B cell (primary cell): ENCODE data around the gene CLEC7A. TPM values are rescaled to one million over a fixed set of nuclear protein-coding genes. Genes with fewer than 3 reads are reported as not detected.

Experiments
- ATAC-seq: fragments of 200-7000 bp; cut with Tn5 transposase; one replicate; pipeline ENCODE4 v1.10.0; 2021; ENCODE audit warnings: low read depth, mild to moderate bottlenecking, moderate number of reproducible peaks, moderate library complexity
- CTCF ChIA-PET: fragments of 350-600 bp; sonication (Branson Sonifier 250); formaldehyde crosslinking; loops from one replicate; lab custom pipeline; 2021; ENCODE audit warnings: antibody characterized with exemption, inconsistent platforms; lab: Charles Lee
- POLR2A ChIA-PET: fragments of 350-600 bp; sonication (Branson Sonifier 250); formaldehyde crosslinking; loops from one replicate; lab custom pipeline; 2021; ENCODE audit warnings: antibody characterized with exemption; lab: Charles Lee
- DNase-seq: peaks from one replicate; pipeline ENCODE4 v3.0.0; 2013
- H2AFZ ChIP-seq: 2 replicates; pipeline ENCODE4 v1.6.1; 2012; ENCODE audit warnings: mild to moderate bottlenecking, low read depth, low read length; ENCODE audit not compliant: insufficient read depth, poor library complexity, severe bottlenecking
- H3K27ac ChIP-seq, 2 donors: 1 replicate in 1 of 2; 2 replicates in 1 of 2; pipeline ENCODE4 v1.5.1; 2012 to 2013; ENCODE audit warnings: low read length in 2 of 2, mild to moderate bottlenecking in 2 of 2, moderate library complexity in 1 of 2
- H3K27me3 ChIP-seq, 4 experiments: fragments of 200-600 bp in 1 of 4; sonication (generic) in 1 of 4; replicated peaks in 1 of 4; 1 replicate in 2 of 4; 2 replicates in 2 of 4; pipeline versions ENCODE4 v1.6.1 to v1.7.0; 2013 to 2016; ENCODE audit warnings: low read length in 3 of 4, mild to moderate bottlenecking in 2 of 4, mixed read lengths in 1 of 4, moderate library complexity in 1 of 4; ENCODE audit not compliant: insufficient read depth in 4 of 4, control insufficient read depth in 3 of 4; ENCODE audit errors: control extremely low read depth in 1 of 4
- H3K36me3 ChIP-seq, 2 experiments: replicated peaks in 1 of 2; 1 replicate in 1 of 2; 2 replicates in 1 of 2; pipeline versions ENCODE4 v1.6.1 to v1.7.1; 2013; ENCODE audit warnings: low read length in 1 of 2; ENCODE audit not compliant: insufficient read depth in 2 of 2, control insufficient read depth in 1 of 2; ENCODE audit errors: control extremely low read depth in 1 of 2, extremely low read depth in 1 of 2
- H3K4me1 ChIP-seq, 2 donors: fragments of 200-600 bp in 1 of 2; sonication (generic) in 1 of 2; 1 replicate in 1 of 2; 2 replicates in 1 of 2; pipeline versions ENCODE4 v1.5.1 to v1.6.1; 2013 to 2017; ENCODE audit warnings: low read length in 2 of 2; ENCODE audit not compliant: control insufficient read depth in 2 of 2, insufficient read depth in 2 of 2
- H3K4me2 ChIP-seq: replicated peaks from 2 replicates; pipeline ENCODE3; 2012; ENCODE audit warnings: mild to moderate bottlenecking, low read depth, low read length; ENCODE audit not compliant: poor library complexity, severe bottlenecking
- H3K4me3 ChIP-seq, 5 experiments: fragments of 200-600 bp in 1 of 5; sonication (generic) in 1 of 5; 1 replicate in 3 of 5; 2 replicates in 2 of 5; pipeline versions ENCODE4 v1.5.1 to v1.7.0; 2011 to 2016; ENCODE audit warnings: low read length in 4 of 5, mild to moderate bottlenecking in 4 of 5, low read depth in 2 of 5, control low read depth in 1 of 5, moderate library complexity in 1 of 5; ENCODE audit not compliant: insufficient read depth in 1 of 5; ENCODE audit errors: control extremely low read depth in 1 of 5, extremely low read depth in 1 of 5
- H3K79me2 ChIP-seq: fragments of 200-600 bp; sonication (generic); one replicate; pipeline ENCODE4 v1.6.0; 2016; ENCODE audit warnings: low read length; ENCODE audit not compliant: control insufficient read depth, insufficient read depth
- H3K9ac ChIP-seq: fragments of 200-600 bp; sonication (generic); 2 replicates; pipeline ENCODE4 v1.6.1; 2017; ENCODE audit warnings: mild to moderate bottlenecking, low read length, moderate library complexity
- H3K9me3 ChIP-seq, 3 donors: one replicate each; pipeline versions ENCODE4 v1.6.1 to v1.7.1; 2013; ENCODE audit warnings: low read length in 2 of 3; ENCODE audit not compliant: control insufficient read depth in 2 of 3, insufficient read depth in 1 of 3; ENCODE audit errors: control extremely low read depth in 1 of 3
- H4K20me1 ChIP-seq: 2 replicates; pipeline ENCODE4 v1.6.0; 2012; ENCODE audit warnings: mild to moderate bottlenecking, low read length; ENCODE audit not compliant: insufficient read depth, control insufficient read depth, poor library complexity, severe bottlenecking
- H3K27ac Mint-ChIP-seq: one replicate; pipeline ENCODE4 v1.8.0; 2021; ENCODE audit warnings: mixed read lengths
- H3K27me3 Mint-ChIP-seq: one replicate; pipeline ENCODE4 v1.8.0; 2021; ENCODE audit warnings: mixed read lengths
- H3K4me1 Mint-ChIP-seq: one replicate; pipeline ENCODE4 v1.8.0; 2021; ENCODE audit warnings: mixed read lengths
- H3K4me3 Mint-ChIP-seq: one replicate; pipeline ENCODE4 v1.8.0; 2021; ENCODE audit warnings: mixed read lengths
- H3K9me3 Mint-ChIP-seq: one replicate; pipeline ENCODE4 v1.8.0; 2022; ENCODE audit warnings: mixed read lengths; ENCODE audit not compliant: insufficient read depth
- EZH2 ChIP-seq: IDR thresholded peaks from 2 replicates; pipeline ENCODE4 v1.6.1; 2012; ENCODE audit warnings: borderline replicate concordance, low read depth, mild to moderate bottlenecking, moderate library complexity, low read length; ENCODE audit not compliant: insufficient read depth, poor library complexity, severe bottlenecking
- WGBS: methylation state at CpG from one replicate; pipeline ENCODE4 v1.1.5; 2013; ENCODE audit warnings: missing lambda C conversion rate; ENCODE audit not compliant: insufficient coverage; 5-methylcytosine and 5-hydroxymethylcytosine counted together
- intact Hi-C: fragments of 100-400 bp; cut with micrococcal nuclease; formaldehyde crosslinking; loops from one replicate; pipeline ENCODE4 v1.10.0; 2022
- polyA plus RNA-seq: library from polyadenylated mRNA; depleted of rRNA; stranded (reverse); fragments of >200 nt; gene quantifications from 2 replicates; pipeline ENCODE4 v1.2.3, GENCODE V29; 2012
- total RNA-seq, 2 donors: library from RNA; stranded (reverse); fragments of 120-200 nt in 1 of 2; gene quantifications; 1 replicate in 1 of 2; 2 replicates in 1 of 2; pipeline versions ENCODE4 v1.2.3 to v1.2.4, GENCODE V29; 2013 to 2022
- TF ChIP-seq, protein P1 (sequence below): fragments of 200-600 bp; IDR thresholded peaks from one replicate; pipeline ENCODE4 v1.8.0; 2022; ENCODE audit warnings: antibody characterized with exemption, mild to moderate bottlenecking

The CLEC7A gene
- total and polyA plus RNA-seq, 2 donors (not counting 1 experiment from before 2014, with no cell fraction given), result 0.67 to 2.4 TPM

DNA sequence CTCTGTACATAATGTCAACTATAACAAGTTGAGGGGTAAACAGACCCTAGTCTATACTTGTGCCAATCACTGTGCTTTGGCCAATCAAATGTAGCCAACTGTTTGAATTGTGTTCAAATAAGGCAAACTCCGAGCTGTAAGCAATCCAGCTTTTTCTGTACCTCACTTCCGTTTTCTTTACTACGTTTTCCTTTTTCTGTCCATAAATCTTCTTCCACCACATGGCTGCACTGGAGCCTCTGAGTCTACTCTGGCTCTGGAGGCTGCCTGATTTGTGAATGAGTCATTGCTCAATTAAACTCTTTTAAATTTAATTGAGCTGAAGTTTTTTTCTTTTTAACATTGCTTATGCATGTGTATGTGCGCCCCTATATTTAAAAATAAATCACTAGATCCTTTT is 60.9 kb downstream of the CLEC7A start:
- Histone ChIP-seq H3K4me1 (peaks cover 0 to 14% of the 10 kb centered on the region in 2 donors), H3K36me3 (no peaks in the 10 kb centered on the region), H3K4me2 (peak overlapping the region; percentile 26), H3K9me3 (no peaks in the 10 kb centered on the region), H4K20me1 (no peaks in the 10 kb centered on the region), H3K79me2 (no peaks in the 10 kb centered on the region), H3K4me3 (peak overlapping the region in 2 of 5 experiments; percentile 3 to 8), H2AFZ (no peak overlapping the region), H3K27me3 (peaks cover 0 to 15% (median 2%) of the 10 kb centered on the region in 4 experiments), H3K9ac (no peak overlapping the region), H3K27ac (no peak overlapping the region)
- Mint-ChIP-seq H3K9me3 (no peaks in the 10 kb centered on the region), H3K27ac (no peak overlapping the region), H3K4me1 (peaks cover 13% of the 10 kb centered on the region), H3K27me3 (peaks cover 49% of the 10 kb centered on the region), H3K4me3 (no peak overlapping the region)
- no peak for DNase-seq
- TF ChIP-seq, protein P1, sequence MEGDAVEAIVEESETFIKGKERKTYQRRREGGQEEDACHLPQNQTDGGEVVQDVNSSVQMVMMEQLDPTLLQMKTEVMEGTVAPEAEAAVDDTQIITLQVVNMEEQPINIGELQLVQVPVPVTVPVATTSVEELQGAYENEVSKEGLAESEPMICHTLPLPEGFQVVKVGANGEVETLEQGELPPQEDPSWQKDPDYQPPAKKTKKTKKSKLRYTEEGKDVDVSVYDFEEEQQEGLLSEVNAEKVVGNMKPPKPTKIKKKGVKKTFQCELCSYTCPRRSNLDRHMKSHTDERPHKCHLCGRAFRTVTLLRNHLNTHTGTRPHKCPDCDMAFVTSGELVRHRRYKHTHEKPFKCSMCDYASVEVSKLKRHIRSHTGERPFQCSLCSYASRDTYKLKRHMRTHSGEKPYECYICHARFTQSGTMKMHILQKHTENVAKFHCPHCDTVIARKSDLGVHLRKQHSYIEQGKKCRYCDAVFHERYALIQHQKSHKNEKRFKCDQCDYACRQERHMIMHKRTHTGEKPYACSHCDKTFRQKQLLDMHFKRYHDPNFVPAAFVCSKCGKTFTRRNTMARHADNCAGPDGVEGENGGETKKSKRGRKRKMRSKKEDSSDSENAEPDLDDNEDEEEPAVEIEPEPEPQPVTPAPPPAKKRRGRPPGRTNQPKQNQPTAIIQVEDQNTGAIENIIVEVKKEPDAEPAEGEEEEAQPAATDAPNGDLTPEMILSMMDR, result no peak
- TF ChIP-seq EZH2, result no peak
- CTCF ChIA-PET, result no interaction called here
- WGBS, result 0% methylated on average over 1 of the region's 4 CpGs
- intact Hi-C loops, result no loop called here
- ATAC-seq, result no peak
- POLR2A ChIA-PET, result no interaction called here

GRCh38 chr12:10068644-10069043 is 61.4 kb downstream of the CLEC7A start:
- peak overlapping the region; percentile 26 for H3K4me2 ChIP-seq

More at GRCh38 chr12:10068644-10069043, 61.4 kb downstream of the CLEC7A start:
- Mint-ChIP-seq H3K27ac (no peak overlapping the region), H3K9me3 (no peaks in the 10 kb centered on the region), H3K4me1 (peaks cover 13% of the 10 kb centered on the region), H3K27me3 (peaks cover 48% of the 10 kb centered on the region), H3K4me3 (no peak overlapping the region)
- TF ChIP-seq, protein P1, result no peak
- no peak for TF ChIP-seq EZH2
- intact Hi-C loops, result no loop called here
- H3K36me3 ChIP-seq, result no peaks in the 10 kb centered on the region
- no peaks in the 10 kb centered on the region for H4K20me1 ChIP-seq
- H3K27ac ChIP-seq, result no peak overlapping the region
- CTCF ChIA-PET, result no interaction called here
- H3K4me1 ChIP-seq, result peaks cover 0 to 14% of the 10 kb centered on the region in 2 donors
- no peak overlapping the region for H3K9ac ChIP-seq
- H3K27me3 ChIP-seq, result peaks cover 0 to 15% (median 2%) of the 10 kb centered on the region in 4 experiments
- DNase-seq (peak; percentile 32), ATAC-seq (no peak)
- H3K4me3 ChIP-seq, result peak overlapping the region in 2 of 5 experiments; percentile 3 to 8
- no peak overlapping the region for H2AFZ ChIP-seq
- no peaks in the 10 kb centered on the region for H3K79me2 ChIP-seq
- no CpG with 5 or more reads among the region's 1 CpG for WGBS
- POLR2A ChIA-PET, result no interaction called here
- no peaks in the 10 kb centered on the region for H3K9me3 ChIP-seq
